Measurements from ENCODE around the gene B9D1. TPM values are rescaled to one million over a fixed set of nuclear protein-coding genes. Genes with fewer than 3 reads are reported as not detected.
A peak's percentile ranks its signal among the peaks of the same experiment; 100 is the strongest.

Gene B9D1
- polyA plus RNA-seq, 3 donors, result 1.0 TPM; not detected in 2

GRCh38 chr17:19322129-19322505 is 40.4 kb downstream of the B9D1 start:
- H3K27ac ChIP-seq (ENCODE audit: low read depth in 1 of 2, low read length in 2 of 2), result no peak overlapping the region
- H3K9me3 Mint-ChIP-seq, result peaks cover 3 to 26% (median 16%) of the 10 kb centered on the region in 7 donors
- H4K20me1 ChIP-seq (ENCODE audit: insufficient read depth, low read length), result no peaks in the 10 kb centered on the region
- H3K79me2 ChIP-seq (ENCODE audit: insufficient read depth, low read length), result no peaks in the 10 kb centered on the region
- H3K4me3 ChIP-seq (replicated peaks in 1 of 3; ENCODE audit: low read depth in 2 of 3, low read length in 3 of 3), result no peak overlapping the region
- peaks cover 59 to 82% (median 81%) of the 10 kb centered on the region in 3 donors for H3K27me3 Mint-ChIP-seq (ENCODE audit: low read depth in 3 of 3)
- no peak overlapping the region for H2AFZ ChIP-seq (ENCODE audit: insufficient read depth, low read depth, low read length, poor library complexity, severe bottlenecking)
- peaks cover 1 to 2% of the 10 kb centered on the region in 2 donors for H3K36me3 Mint-ChIP-seq
- no peak overlapping the region for H3K27ac Mint-ChIP-seq
- no peak overlapping the region for H3K9ac ChIP-seq (ENCODE audit: insufficient read depth, low read length, poor library complexity, severe bottlenecking)
- no peak for DNase-seq
- H3K4me1 ChIP-seq (ENCODE audit: control insufficient read depth in 1 of 2, insufficient read depth in 2 of 2, low read length in 2 of 2), result no peaks in the 10 kb centered on the region
- peaks cover 23 to 81% of the 10 kb centered on the region in 2 donors for H3K27me3 ChIP-seq (ENCODE audit: control insufficient read depth in 2 of 2, insufficient read depth in 2 of 2, low read length in 2 of 2)
- H3K36me3 ChIP-seq (replicated peaks in 1 of 2; ENCODE audit: control insufficient read depth in 1 of 2, insufficient read depth in 2 of 2, low read length in 2 of 2), result no peaks in the 10 kb centered on the region
- H3K4me3 Mint-ChIP-seq, result peak overlapping the region in 1 of 2 donors; percentile 64
- 100% methylated on average over 1 of the region's 5 CpGs for WGBS (ENCODE audit: insufficient coverage)
- no peak overlapping the region for H3K4me2 ChIP-seq (replicated peaks; ENCODE audit: extremely low read depth, low read length, poor library complexity, severe bottlenecking)
- intact Hi-C loops (cut with micrococcal nuclease), result loop anchor here in 1 of 2 donors (5.0 kb wide), 1 partner anchor 40 kb away; no protein-coding TSS in a partner anchor
- H3K9me3 ChIP-seq (replicated peaks in 1 of 2; ENCODE audit: control insufficient read depth in 1 of 2, insufficient read depth in 1 of 2, low read length in 2 of 2), result peaks cover 4 to 13% of the 10 kb centered on the region in 2 donors
- TF ChIP-seq, protein P1, sequence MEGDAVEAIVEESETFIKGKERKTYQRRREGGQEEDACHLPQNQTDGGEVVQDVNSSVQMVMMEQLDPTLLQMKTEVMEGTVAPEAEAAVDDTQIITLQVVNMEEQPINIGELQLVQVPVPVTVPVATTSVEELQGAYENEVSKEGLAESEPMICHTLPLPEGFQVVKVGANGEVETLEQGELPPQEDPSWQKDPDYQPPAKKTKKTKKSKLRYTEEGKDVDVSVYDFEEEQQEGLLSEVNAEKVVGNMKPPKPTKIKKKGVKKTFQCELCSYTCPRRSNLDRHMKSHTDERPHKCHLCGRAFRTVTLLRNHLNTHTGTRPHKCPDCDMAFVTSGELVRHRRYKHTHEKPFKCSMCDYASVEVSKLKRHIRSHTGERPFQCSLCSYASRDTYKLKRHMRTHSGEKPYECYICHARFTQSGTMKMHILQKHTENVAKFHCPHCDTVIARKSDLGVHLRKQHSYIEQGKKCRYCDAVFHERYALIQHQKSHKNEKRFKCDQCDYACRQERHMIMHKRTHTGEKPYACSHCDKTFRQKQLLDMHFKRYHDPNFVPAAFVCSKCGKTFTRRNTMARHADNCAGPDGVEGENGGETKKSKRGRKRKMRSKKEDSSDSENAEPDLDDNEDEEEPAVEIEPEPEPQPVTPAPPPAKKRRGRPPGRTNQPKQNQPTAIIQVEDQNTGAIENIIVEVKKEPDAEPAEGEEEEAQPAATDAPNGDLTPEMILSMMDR (IDR thresholded peaks at IDR 0.05), result no peak
- H3K4me1 Mint-ChIP-seq, result no peaks in the 10 kb centered on the region

DNA sequence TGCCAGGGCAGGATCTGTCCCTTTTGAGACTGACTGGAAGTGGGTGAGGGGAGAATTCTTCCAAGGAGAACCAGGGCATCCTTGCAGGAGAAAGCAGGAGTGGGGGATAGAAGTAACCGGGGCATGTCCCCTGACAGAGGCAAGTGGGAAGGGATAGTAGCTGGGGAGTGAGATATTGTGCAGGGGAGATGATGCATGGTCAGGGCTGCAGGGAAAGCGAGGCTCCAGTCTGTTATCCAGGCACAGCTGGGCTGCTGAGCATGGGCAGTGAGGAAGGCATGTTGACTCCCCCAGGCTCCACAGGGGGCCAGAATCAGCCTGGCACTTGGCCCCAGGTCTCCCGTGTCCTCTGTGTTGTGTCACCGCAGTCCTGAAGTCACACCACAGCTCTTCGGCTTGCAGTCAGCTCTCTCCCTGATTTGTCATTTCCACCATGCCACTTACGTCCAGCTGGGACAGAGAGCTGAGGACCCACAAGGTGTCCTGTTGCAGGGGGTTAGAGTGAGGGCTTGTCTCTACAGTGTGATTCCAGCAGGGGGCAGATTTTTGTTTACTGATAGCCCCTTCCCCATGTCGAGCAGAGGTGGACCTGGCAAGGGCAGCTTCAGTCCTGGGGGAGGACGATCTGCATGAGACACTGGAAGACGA is 40.9 kb downstream of the B9D1 start:
- peak overlapping the region in 1 of 2 donors; percentile 64 for H3K4me3 Mint-ChIP-seq
- peaks cover 61 to 84% (median 84%) of the 10 kb centered on the region in 3 donors for H3K27me3 Mint-ChIP-seq (ENCODE audit: low read depth in 3 of 3)

More for the DNA sequence above, 40.9 kb downstream of the B9D1 start:
- H3K79me2 ChIP-seq (ENCODE audit: insufficient read depth, low read length), result no peaks in the 10 kb centered on the region
- Mint-ChIP-seq H3K27ac (peak overlapping the region in 2 of 7 donors; percentile 4 to 55), H3K4me1 (no peaks in the 10 kb centered on the region), H3K36me3 (peaks cover under 1 to 1% of the 10 kb centered on the region in 2 donors), H3K9me3 (peaks cover 3 to 22% (median 15%) of the 10 kb centered on the region in 7 donors)
- H3K4me3 ChIP-seq (replicated peaks in 1 of 3; ENCODE audit: low read depth in 2 of 3, low read length in 3 of 3), result no peak overlapping the region
- H3K9ac ChIP-seq (ENCODE audit: insufficient read depth, low read length, poor library complexity, severe bottlenecking), result no peak overlapping the region
- intact Hi-C loops (cut with micrococcal nuclease), result loop anchor here in 1 of 2 donors (5.0 kb wide), 1 partner anchor 39 kb away; no protein-coding TSS in a partner anchor
- peaks cover 26 to 81% of the 10 kb centered on the region in 2 donors for H3K27me3 ChIP-seq (ENCODE audit: control insufficient read depth in 2 of 2, insufficient read depth in 2 of 2, low read length in 2 of 2)
- no peaks in the 10 kb centered on the region for H3K36me3 ChIP-seq (replicated peaks in 1 of 2; ENCODE audit: control insufficient read depth in 1 of 2, insufficient read depth in 2 of 2, low read length in 2 of 2)
- H3K4me1 ChIP-seq (ENCODE audit: control insufficient read depth in 1 of 2, insufficient read depth in 2 of 2, low read length in 2 of 2), result no peaks in the 10 kb centered on the region
- H2AFZ ChIP-seq (ENCODE audit: insufficient read depth, low read depth, low read length, poor library complexity, severe bottlenecking), result no peak overlapping the region
- DNase-seq, result no peak
- WGBS (ENCODE audit: insufficient coverage), result 100% methylated on average over 7 of the region's 9 CpGs
- H3K27ac ChIP-seq (ENCODE audit: low read depth in 1 of 2, low read length in 2 of 2), result no peak overlapping the region
- no peaks in the 10 kb centered on the region for H4K20me1 ChIP-seq (ENCODE audit: insufficient read depth, low read length)
- no peak overlapping the region for H3K4me2 ChIP-seq (replicated peaks; ENCODE audit: extremely low read depth, low read length, poor library complexity, severe bottlenecking)
- H3K9me3 ChIP-seq (replicated peaks in 1 of 2; ENCODE audit: control insufficient read depth in 1 of 2, insufficient read depth in 1 of 2, low read length in 2 of 2), result peaks cover 4 to 13% of the 10 kb centered on the region in 2 donors
- TF ChIP-seq, protein P1 (IDR thresholded peaks at IDR 0.05), result no peak
